ENCODE results near the gene FBXW7. TPM values are rescaled to one million over a fixed set of nuclear protein-coding genes. Genes with fewer than 3 reads are reported as not detected.

The FBXW7 gene
- total RNA-seq, 2 donors from 2014 or later: 29.3 to 29.5 TPM

DNA sequence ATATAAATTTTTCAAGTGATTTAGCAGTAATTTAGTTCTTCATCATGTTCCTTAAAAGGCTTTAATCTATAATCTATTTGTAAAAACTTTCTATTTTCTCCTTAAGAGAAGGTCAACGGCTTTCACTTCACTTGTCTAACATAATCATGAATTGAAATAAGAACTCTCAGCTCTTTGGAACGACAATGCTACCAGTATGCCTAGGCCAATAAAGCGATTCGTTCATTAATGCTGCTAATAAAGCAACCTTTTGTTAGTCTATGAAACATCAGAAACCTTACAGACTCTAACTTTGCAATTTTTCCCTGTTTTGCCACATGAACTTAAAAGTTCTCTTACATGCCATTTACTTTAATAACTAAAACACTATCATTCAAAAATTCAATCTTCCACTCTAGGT, 47.6 kb downstream of the FBXW7 start:
- Histone ChIP-seq H3K36me3 (no peaks in the 10 kb centered on the region), H3K4me1 (peaks cover 9% of the 10 kb centered on the region), H3K9me3 (no peaks in the 10 kb centered on the region), H3K27ac (no peak overlapping the region), H3K9ac (ENCODE audit: low read depth in 2 of 2, low read length in 2 of 2) (no peak overlapping the region), H3K4me3 (no peak overlapping the region), H3K27me3 (no peaks in the 10 kb centered on the region)
- intact Hi-C loops (cut with DNase I): no loop called here
- TF ChIP-seq, protein P1, sequence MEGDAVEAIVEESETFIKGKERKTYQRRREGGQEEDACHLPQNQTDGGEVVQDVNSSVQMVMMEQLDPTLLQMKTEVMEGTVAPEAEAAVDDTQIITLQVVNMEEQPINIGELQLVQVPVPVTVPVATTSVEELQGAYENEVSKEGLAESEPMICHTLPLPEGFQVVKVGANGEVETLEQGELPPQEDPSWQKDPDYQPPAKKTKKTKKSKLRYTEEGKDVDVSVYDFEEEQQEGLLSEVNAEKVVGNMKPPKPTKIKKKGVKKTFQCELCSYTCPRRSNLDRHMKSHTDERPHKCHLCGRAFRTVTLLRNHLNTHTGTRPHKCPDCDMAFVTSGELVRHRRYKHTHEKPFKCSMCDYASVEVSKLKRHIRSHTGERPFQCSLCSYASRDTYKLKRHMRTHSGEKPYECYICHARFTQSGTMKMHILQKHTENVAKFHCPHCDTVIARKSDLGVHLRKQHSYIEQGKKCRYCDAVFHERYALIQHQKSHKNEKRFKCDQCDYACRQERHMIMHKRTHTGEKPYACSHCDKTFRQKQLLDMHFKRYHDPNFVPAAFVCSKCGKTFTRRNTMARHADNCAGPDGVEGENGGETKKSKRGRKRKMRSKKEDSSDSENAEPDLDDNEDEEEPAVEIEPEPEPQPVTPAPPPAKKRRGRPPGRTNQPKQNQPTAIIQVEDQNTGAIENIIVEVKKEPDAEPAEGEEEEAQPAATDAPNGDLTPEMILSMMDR (IDR thresholded peaks at IDR 0.05): no peak
- DNase-seq: no peak

DNA sequence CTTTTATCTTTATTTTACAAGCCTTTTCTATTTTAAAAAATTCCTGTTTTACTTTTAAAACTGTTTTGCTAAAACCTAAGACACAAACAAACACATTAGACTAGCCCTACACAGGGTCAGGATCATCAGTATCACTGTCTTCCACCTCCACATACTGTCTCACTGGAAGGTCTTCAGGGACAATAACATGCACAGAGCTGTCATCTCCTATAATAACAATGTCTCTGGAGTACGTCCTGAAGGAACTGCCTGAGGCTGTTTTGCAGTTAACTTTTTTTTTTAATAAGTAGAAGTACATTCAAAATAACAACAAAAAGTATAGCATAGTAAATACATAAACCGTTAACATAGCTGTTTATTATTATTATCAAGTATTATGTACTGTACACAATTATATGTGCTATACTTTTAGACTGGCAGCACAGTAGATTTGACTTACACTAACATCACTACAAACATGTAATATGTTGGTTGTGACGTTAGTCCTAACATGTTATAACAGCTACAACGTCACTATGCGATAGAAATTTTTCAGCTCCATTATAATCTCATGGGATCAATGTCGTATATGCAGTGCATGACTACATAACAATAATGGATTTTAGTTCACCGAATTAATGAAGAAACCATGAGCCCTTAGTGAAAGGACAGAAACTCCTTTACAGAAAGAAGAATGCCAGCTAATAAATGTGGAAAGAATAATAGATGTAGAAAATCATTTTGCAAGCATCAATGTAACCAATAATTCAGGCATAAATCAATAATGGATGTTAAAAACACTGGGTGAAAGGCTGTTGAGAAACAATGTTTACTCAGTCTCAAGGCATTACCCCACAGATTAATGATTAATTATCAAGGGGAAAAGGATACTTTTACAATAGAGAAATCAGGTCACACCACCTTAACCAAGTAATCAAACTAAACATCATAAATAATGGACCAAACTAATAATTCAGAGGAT, 49.2 kb downstream of the FBXW7 start:
- no peaks in the 10 kb centered on the region for H3K9me3 ChIP-seq
- DNase-seq: no peak
- intact Hi-C loops (cut with DNase I): no loop called here
- TF ChIP-seq, protein P1 (IDR thresholded peaks at IDR 0.05): no peak
- H3K4me1 ChIP-seq: peaks cover 9% of the 10 kb centered on the region
- no peaks in the 10 kb centered on the region for H3K27me3 ChIP-seq
- peak overlapping the region; percentile 56 for H3K27ac ChIP-seq
- no peaks in the 10 kb centered on the region for H3K36me3 ChIP-seq
- H3K9ac ChIP-seq (ENCODE audit: low read depth in 2 of 2, low read length in 2 of 2): no peak overlapping the region
- H3K4me3 ChIP-seq: no peak overlapping the region

DNA sequence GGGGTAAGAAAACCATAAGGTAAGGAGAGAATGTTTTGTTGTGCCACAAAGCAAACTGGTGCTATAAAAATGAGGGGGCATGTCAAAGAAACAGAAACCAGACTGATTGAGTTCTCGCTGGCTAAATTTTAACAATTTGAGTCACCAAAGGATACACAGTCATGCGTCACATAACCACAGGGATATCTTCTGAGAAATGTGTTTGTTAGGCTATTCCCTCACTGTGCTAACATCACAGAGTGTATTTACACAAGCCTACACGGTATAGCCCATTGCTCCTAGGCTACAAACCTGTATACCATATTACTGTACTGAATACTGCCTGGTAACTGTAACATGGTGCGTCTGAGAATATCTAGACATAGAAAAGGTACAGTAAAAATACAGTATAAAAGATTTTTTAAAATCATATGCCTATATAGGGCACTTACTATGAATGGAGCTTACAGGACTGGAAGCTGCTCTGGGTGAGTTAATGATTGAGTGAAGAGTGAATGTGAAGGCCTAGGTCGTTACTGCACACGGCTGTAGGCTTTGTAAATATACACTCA, 50.1 kb downstream of the FBXW7 start:
- intact Hi-C loops (cut with DNase I): no loop called here
- H3K4me1 ChIP-seq: peaks cover 9% of the 10 kb centered on the region
- no peak overlapping the region for H3K9ac ChIP-seq (ENCODE audit: low read depth in 2 of 2, low read length in 2 of 2)
- H3K4me3 ChIP-seq: no peak overlapping the region
- peak overlapping the region; percentile 56 for H3K27ac ChIP-seq
- H3K9me3 ChIP-seq: no peaks in the 10 kb centered on the region
- peak; percentile 22 for DNase-seq
- TF ChIP-seq, protein P1 (IDR thresholded peaks at IDR 0.05): no peak
- H3K36me3 ChIP-seq: no peaks in the 10 kb centered on the region
- H3K27me3 ChIP-seq: no peaks in the 10 kb centered on the region

DNA sequence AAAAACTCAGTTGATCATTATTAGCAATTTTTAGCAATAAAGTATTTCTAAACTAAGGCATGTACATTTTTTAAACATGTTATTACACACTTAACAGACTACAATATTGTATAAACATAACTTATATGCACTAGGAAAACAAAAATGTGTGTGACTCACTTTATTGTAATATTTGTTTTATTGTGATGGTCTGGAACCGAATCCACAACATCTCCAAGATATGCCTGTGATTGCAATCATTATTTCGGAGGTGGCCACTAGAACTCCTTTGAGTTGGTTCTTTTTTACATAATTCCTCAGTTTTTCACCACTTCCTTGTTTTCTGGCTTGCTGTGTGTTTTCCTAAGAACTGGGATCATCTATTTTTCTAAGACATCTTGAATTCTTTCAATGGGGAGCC, 53.7 kb downstream of the FBXW7 start:
- H3K4me1 ChIP-seq: peaks cover 8% of the 10 kb centered on the region
- intact Hi-C loops (cut with DNase I): no loop called here
- TF ChIP-seq, protein P1 (IDR thresholded peaks at IDR 0.05): no peak

DNA sequence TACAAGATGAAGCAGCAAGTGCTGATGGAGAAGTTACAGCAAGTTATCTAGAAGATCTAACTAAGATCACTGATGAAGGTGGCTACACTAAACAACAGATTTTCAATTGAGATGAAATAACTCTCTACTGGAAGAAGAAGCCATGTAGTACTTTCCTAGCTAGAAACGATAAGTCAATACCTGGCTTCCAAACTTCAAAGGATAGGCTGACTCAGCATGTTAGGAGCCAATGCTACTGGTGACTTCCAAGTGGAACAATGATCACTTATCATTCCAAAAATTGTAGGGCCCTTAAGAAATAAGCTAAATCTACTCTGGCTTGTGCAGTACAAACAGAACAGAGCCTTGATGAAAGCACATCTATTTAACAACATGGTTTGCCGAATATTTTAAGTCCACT, 55.0 kb downstream of the FBXW7 start:
- H3K27ac ChIP-seq: no peak overlapping the region
- TF ChIP-seq, protein P1 (IDR thresholded peaks at IDR 0.05): no peak
- intact Hi-C loops (cut with DNase I): no loop called here

More for the DNA sequence above, 53.7 kb downstream of the FBXW7 start:
- H3K4me3 ChIP-seq: no peak overlapping the region
- no peaks in the 10 kb centered on the region for H3K9me3 ChIP-seq
- H3K27ac ChIP-seq: no peak overlapping the region
- no peaks in the 10 kb centered on the region for H3K36me3 ChIP-seq
- no peak for DNase-seq
- no peak overlapping the region for H3K9ac ChIP-seq (ENCODE audit: low read depth in 2 of 2, low read length in 2 of 2)
- H3K27me3 ChIP-seq: no peaks in the 10 kb centered on the region

More for the DNA sequence above, 55.0 kb downstream of the FBXW7 start:
- no peak for DNase-seq
- H3K36me3 ChIP-seq: no peaks in the 10 kb centered on the region
- no peak overlapping the region for H3K4me3 ChIP-seq
- no peaks in the 10 kb centered on the region for H3K4me1 ChIP-seq
- H3K27me3 ChIP-seq: no peaks in the 10 kb centered on the region
- no peaks in the 10 kb centered on the region for H3K9me3 ChIP-seq
- no peak overlapping the region for H3K9ac ChIP-seq (ENCODE audit: low read depth in 2 of 2, low read length in 2 of 2)

Data from colonic mucosa (tissue), 4 donors.